HL-60 (cell line): ENCODE results near the gene PDHX.

Experiments
- CTCF ChIP-seq: IDR thresholded peaks from one replicate; pipeline ENCODE4 v1.5.1; 2011; ENCODE audit warnings: low read length, control low read depth, inconsistent platforms; ENCODE audit not compliant: insufficient read depth
- POLR2AphosphoS5 ChIP-seq: IDR thresholded peaks from 2 replicates; pipeline ENCODE4 v1.6.1; 2012; ENCODE audit warnings: low read depth
- REST ChIP-seq: IDR thresholded peaks from 2 replicates; pipeline ENCODE4 v1.6.1; 2012; ENCODE audit warnings: low read depth; ENCODE audit not compliant: insufficient replicate concordance

- TF ChIP-seq POLR2AphosphoS5 (no peak), CTCF (no peak), REST (no peak)
Measured at GRCh38 chr11:34957206-34957605, 40.8 kb downstream of the PDHX start.
